NCI-H1694 (cell line): ENCODE data around the gene SLC35A4.
"Not testable (repeated sequence)": the region's sequence is repeated elsewhere in the genome, so short reads cannot be mapped to it uniquely, and the experiment has no call there.

ENCODE experiments used
- DNase-seq: peaks from one replicate; lab custom pipeline; 2025; lab: John Stamatoyannopoulos, UW

Gene SLC35A4

GRCh38 chr5:140558542-140558941 is 6.1 kb upstream of the SLC35A4 start:
- DNase-seq: no peak

- DNase-seq: no peak
Observed at GRCh38 chr5:140560227-140560626, 4.4 kb upstream of the SLC35A4 start.

GRCh38 chr5:140561753-140562523 is 2.7 kb upstream of the SLC35A4 start:
- DNase-seq: no peak

GRCh38 chr5:140563596-140563995 is 1.0 kb upstream of the SLC35A4 start:
- no peak for DNase-seq

- DNase-seq: no peak
Observed at GRCh38 chr5:140565024-140565779, 574 bp downstream of the SLC35A4 start.

- DNase-seq: no peak
Observed at GRCh38 chr5:140565780-140566095, 1.1 kb downstream of the SLC35A4 start.

GRCh38 chr5:140566665-140567064 is 2.0 kb downstream of the SLC35A4 start:
- DNase-seq: no peak

- no peak for DNase-seq
Observed at GRCh38 chr5:140567136-140567818, 2.6 kb downstream of the SLC35A4 start.

GRCh38 chr5:140567871-140568270 is 3.2 kb downstream of the SLC35A4 start:
- DNase-seq: no peak

- no peak for DNase-seq
Observed at GRCh38 chr5:140568443-140569063, 3.9 kb downstream of the SLC35A4 start.

- no peak for DNase-seq
Observed at GRCh38 chr5:140569197-140569596, 4.6 kb downstream of the SLC35A4 start.

- DNase-seq: no peak
Observed at GRCh38 chr5:140570058-140570457, 5.4 kb downstream of the SLC35A4 start.

GRCh38 chr5:140570488-140570887 is 5.9 kb downstream of the SLC35A4 start:
- no peak for DNase-seq

- no peak for DNase-seq
Observed at GRCh38 chr5:140571105-140571504, 6.5 kb downstream of the SLC35A4 start.

- no peak for DNase-seq
Observed at GRCh38 chr5:140573683-140574082, 9.1 kb downstream of the SLC35A4 start.

- DNase-seq: no peak
Observed at GRCh38 chr5:140574165-140574564, 9.5 kb downstream of the SLC35A4 start.

- DNase-seq: no peak
Observed at GRCh38 chr5:140575309-140575708, 10.7 kb downstream of the SLC35A4 start.

GRCh38 chr5:140576776-140577201 is 12.2 kb downstream of the SLC35A4 start:
- no peak for DNase-seq

- DNase-seq: not testable (repeated sequence)
Observed at GRCh38 chr5:140579188-140579747, 14.6 kb downstream of the SLC35A4 start.

GRCh38 chr5:140587495-140587894 is 22.9 kb downstream of the SLC35A4 start:
- DNase-seq: no peak

- no peak for DNase-seq
Observed at GRCh38 chr5:140588311-140589070, 23.9 kb downstream of the SLC35A4 start.
